ENCODE measurements around the gene IVL. TPM values are rescaled to one million over a fixed set of nuclear protein-coding genes. Genes with fewer than 3 reads are reported as not detected.

The IVL gene
- total and polyA plus RNA-seq, 3 experiments from 2014 or later = not detected

- H3K4me1 ChIP-seq (ENCODE audit: insufficient read depth, low read length) = no peaks in the 10 kb centered on the region
- no peaks in the 10 kb centered on the region for H3K9me3 ChIP-seq (ENCODE audit: low read length)
- no peaks in the 10 kb centered on the region for H3K36me3 ChIP-seq (ENCODE audit: insufficient read depth, low read length)
- peaks cover 5 to 29% of the 10 kb centered on the region in 2 donors for H3K27me3 Mint-ChIP-seq
- CTCF ChIA-PET = no interaction called here
- H3K27me3 ChIP-seq (ENCODE audit: insufficient read depth, low read length, poor library complexity, severe bottlenecking) = no peaks in the 10 kb centered on the region
- no peaks in the 10 kb centered on the region for H3K4me1 Mint-ChIP-seq
- no peak overlapping the region for H3K4me3 ChIP-seq (ENCODE audit: low read length)
- no peak overlapping the region for H3K27ac ChIP-seq (ENCODE audit: low read depth, low read length)
- POLR2A ChIA-PET = no interaction called here
- H3K27ac Mint-ChIP-seq = no peak overlapping the region
- no peaks in the 10 kb centered on the region for H3K9me3 Mint-ChIP-seq
- DNase-seq = no peak
- H3K36me3 Mint-ChIP-seq = no peaks in the 10 kb centered on the region
- H3K4me3 Mint-ChIP-seq = no peak overlapping the region
Observed at GRCh38 chr1:152870831-152871730, 37.3 kb upstream of the IVL start.

GRCh38 chr1:152871731-152872126 is 36.6 kb upstream of the IVL start:
- POLR2A ChIA-PET = no interaction called here
- Mint-ChIP-seq H3K27ac (peak overlapping the region in 1 of 8 donors; percentile 14), H3K9me3 (no peaks in the 10 kb centered on the region), H3K36me3 (no peaks in the 10 kb centered on the region), H3K27me3 (peaks cover 5 to 29% of the 10 kb centered on the region in 2 donors), H3K4me3 (no peak overlapping the region), H3K4me1 (no peaks in the 10 kb centered on the region)
- Histone ChIP-seq H3K4me3 (ENCODE audit: low read length) (no peak overlapping the region), H3K27ac (ENCODE audit: low read depth, low read length) (no peak overlapping the region), H3K27me3 (ENCODE audit: insufficient read depth, low read length, poor library complexity, severe bottlenecking) (no peaks in the 10 kb centered on the region), H3K36me3 (ENCODE audit: insufficient read depth, low read length) (no peaks in the 10 kb centered on the region), H3K9me3 (ENCODE audit: low read length) (no peaks in the 10 kb centered on the region), H3K4me1 (ENCODE audit: insufficient read depth, low read length) (no peaks in the 10 kb centered on the region)
- DNase-seq = no peak
- CTCF ChIA-PET = no interaction called here

DNA sequence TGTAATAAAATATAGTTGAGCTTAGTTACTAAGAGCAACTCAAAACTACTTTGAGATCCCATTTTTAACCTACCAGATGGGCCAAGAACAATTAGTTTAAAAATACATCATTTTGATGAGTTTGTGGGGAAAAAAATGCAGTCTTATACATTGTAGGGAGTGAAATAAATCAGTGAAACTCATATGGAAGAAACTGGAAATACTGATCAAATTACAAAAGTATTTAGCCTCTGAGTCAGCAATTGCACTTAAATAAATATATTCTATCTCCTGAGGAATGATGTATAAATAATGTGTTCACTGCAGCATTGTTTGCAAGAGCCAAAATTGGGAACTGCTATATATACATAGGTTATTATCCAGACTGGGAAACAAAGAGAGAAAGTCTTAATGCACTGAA is 34.9 kb upstream of the IVL start:
- no peaks in the 10 kb centered on the region for H3K9me3 Mint-ChIP-seq

DNA sequence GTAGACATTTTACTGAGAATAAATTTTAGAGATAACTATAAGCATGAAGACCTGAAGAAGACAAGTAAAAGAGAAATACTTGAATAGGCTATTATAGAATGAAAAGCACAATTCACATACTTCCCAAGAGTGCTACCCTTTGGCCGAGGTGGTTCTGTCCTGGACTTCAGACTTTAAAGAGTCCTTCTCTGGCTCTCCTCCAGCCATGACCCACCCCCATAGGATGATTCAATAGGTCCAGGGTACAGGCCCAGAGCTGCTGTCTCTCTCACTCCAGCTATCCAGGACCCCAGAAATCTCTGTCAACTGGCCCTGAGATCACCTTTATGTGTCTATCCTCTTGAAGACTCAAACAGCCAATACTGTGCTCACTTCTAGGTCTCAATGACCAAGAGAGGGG is 31.5 kb upstream of the IVL start:
- peaks cover 13 to 44% of the 10 kb centered on the region in 2 donors for H3K27me3 Mint-ChIP-seq
- Histone ChIP-seq H3K36me3 (ENCODE audit: insufficient read depth, low read length) (no peaks in the 10 kb centered on the region), H3K27me3 (ENCODE audit: insufficient read depth, low read length, poor library complexity, severe bottlenecking) (no peaks in the 10 kb centered on the region), H3K9me3 (ENCODE audit: low read length) (no peaks in the 10 kb centered on the region), H3K4me3 (ENCODE audit: low read length) (no peak overlapping the region), H3K27ac (ENCODE audit: low read depth, low read length) (no peak overlapping the region), H3K4me1 (ENCODE audit: insufficient read depth, low read length) (no peaks in the 10 kb centered on the region)
- no peak overlapping the region for H3K27ac Mint-ChIP-seq
- POLR2A ChIA-PET = no interaction called here
- H3K36me3 Mint-ChIP-seq = no peaks in the 10 kb centered on the region
- CTCF ChIA-PET = no interaction called here
- H3K4me1 Mint-ChIP-seq = peaks cover 0 to 2% (median 0%) of the 10 kb centered on the region in 3 donors
- no peak for DNase-seq
- no peak overlapping the region for H3K4me3 Mint-ChIP-seq
- H3K9me3 Mint-ChIP-seq = no peaks in the 10 kb centered on the region

More for the DNA sequence above, 34.9 kb upstream of the IVL start:
- Mint-ChIP-seq H3K27ac (no peak overlapping the region), H3K4me3 (no peak overlapping the region), H3K4me1 (no peaks in the 10 kb centered on the region), H3K36me3 (no peaks in the 10 kb centered on the region), H3K27me3 (peaks cover 10 to 43% of the 10 kb centered on the region in 2 donors)
- Histone ChIP-seq H3K27ac (ENCODE audit: low read depth, low read length) (no peak overlapping the region), H3K36me3 (ENCODE audit: insufficient read depth, low read length) (no peaks in the 10 kb centered on the region), H3K27me3 (ENCODE audit: insufficient read depth, low read length, poor library complexity, severe bottlenecking) (no peaks in the 10 kb centered on the region), H3K9me3 (ENCODE audit: low read length) (no peaks in the 10 kb centered on the region), H3K4me3 (ENCODE audit: low read length) (no peak overlapping the region), H3K4me1 (ENCODE audit: insufficient read depth, low read length) (no peaks in the 10 kb centered on the region)
- no peak for DNase-seq
- ChIA-PET CTCF (no interaction called here), POLR2A (no interaction called here)

- no peak within 1 kb of the TSS for H3K27ac ChIP-seq (ENCODE audit: low read depth, low read length)
- H3K4me3 ChIP-seq (ENCODE audit: low read length) = no peak within 1 kb of the TSS
- Mint-ChIP-seq H3K9me3 (peaks cover 0 to 1% (median 0%) of the 10 kb centered on the region in 5 donors), H3K27ac (no peak within 1 kb of the TSS), H3K27me3 (peaks cover 16 to 35% of the 10 kb centered on the region in 2 donors), H3K4me3 (no peak within 1 kb of the TSS), H3K4me1 (peaks cover 0 to 2% (median 0%) of the 10 kb centered on the region in 3 donors), H3K36me3 (no peaks in the 10 kb centered on the region)
- CTCF ChIA-PET = no interaction called here
- no peaks in the 10 kb centered on the region for H3K4me1 ChIP-seq (ENCODE audit: insufficient read depth, low read length)
- H3K36me3 ChIP-seq (ENCODE audit: insufficient read depth, low read length) = no peaks in the 10 kb centered on the region
- POLR2A ChIA-PET = no interaction called here
- DNase-seq = no peak
- H3K9me3 ChIP-seq (ENCODE audit: low read length) = no peaks in the 10 kb centered on the region
- no peaks in the 10 kb centered on the region for H3K27me3 ChIP-seq (ENCODE audit: insufficient read depth, low read length, poor library complexity, severe bottlenecking)
Observed at GRCh38 chr1:152878042-152878441, 30.3 kb upstream of the IVL start, which contains the start of gene SMCP. SMCP (plus strand) TSS chr1:152878322; CDS start chr1:152884423, 6,101 bp downstream.

DNA sequence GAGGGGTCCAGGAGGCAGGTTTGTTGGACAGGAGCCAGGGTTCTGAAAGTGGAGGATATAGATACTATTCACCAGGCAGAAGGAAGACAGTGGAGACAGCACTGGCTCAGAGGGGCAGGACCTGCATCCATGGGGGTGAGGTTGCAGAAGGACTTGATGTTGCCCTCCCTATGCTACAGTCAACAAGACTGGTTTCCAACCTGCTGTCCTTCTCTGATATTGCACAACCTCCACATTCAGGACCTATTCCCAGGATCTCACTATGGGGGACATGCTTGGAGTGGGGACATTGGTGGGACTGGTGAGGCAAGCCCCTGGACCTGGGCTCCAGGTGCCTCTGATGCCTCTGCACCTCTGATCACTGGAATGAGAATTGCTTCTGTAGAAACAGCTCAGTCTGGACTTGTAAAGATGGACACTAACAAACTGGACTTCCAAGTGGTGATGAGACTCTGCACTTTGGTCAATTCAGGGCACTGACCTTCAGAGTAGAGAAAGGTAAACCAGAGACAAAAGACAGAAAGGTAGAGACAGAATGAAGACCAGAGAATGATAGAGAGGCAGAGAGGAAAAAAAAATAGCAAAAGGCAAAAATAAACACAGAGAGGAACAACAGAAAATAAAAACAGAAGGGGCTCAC is 28.7 kb upstream of the IVL start:
- Mint-ChIP-seq H3K36me3 (no peaks in the 10 kb centered on the region), H3K4me3 (no peak overlapping the region), H3K4me1 (peaks cover 0 to 2% (median 0%) of the 10 kb centered on the region in 3 donors), H3K27me3 (peaks cover 18 to 31% of the 10 kb centered on the region in 2 donors), H3K27ac (peak overlapping the region in 1 of 8 donors; percentile 92), H3K9me3 (peaks cover 0 to 1% (median 0%) of the 10 kb centered on the region in 5 donors)
- Histone ChIP-seq H3K27ac (ENCODE audit: low read depth, low read length) (no peak overlapping the region), H3K4me3 (ENCODE audit: low read length) (no peak overlapping the region), H3K9me3 (ENCODE audit: low read length) (no peaks in the 10 kb centered on the region), H3K4me1 (ENCODE audit: insufficient read depth, low read length) (no peaks in the 10 kb centered on the region), H3K36me3 (ENCODE audit: insufficient read depth, low read length) (no peaks in the 10 kb centered on the region), H3K27me3 (ENCODE audit: insufficient read depth, low read length, poor library complexity, severe bottlenecking) (no peaks in the 10 kb centered on the region)
- POLR2A ChIA-PET = no interaction called here
- CTCF ChIA-PET = no interaction called here
- DNase-seq = no peak

DNA sequence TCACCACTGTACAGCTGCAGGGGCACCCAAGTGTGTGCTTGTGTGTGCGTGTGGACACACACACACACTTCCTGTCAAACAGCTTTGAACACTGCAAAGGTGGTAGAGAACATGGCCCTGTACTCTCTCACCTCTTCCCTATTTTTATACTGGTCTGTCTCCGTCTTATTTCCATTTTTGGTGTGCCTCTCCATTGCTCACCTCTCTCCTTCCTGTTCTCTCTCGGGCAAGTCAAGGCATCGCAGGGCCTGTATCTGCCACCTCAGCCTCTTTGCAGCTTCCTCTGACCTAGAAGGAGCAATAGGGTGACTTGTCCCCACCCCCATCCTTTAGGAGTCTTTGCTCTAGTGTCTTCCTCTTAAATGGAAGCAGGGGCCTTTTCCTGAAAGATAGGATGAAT is 28.0 kb upstream of the IVL start:
- H3K9me3 Mint-ChIP-seq = peaks cover 0 to 1% (median 0%) of the 10 kb centered on the region in 5 donors
- Histone ChIP-seq H3K9me3 (ENCODE audit: low read length) (no peaks in the 10 kb centered on the region), H3K4me3 (ENCODE audit: low read length) (no peak overlapping the region), H3K27ac (ENCODE audit: low read depth, low read length) (no peak overlapping the region), H3K36me3 (ENCODE audit: insufficient read depth, low read length) (no peaks in the 10 kb centered on the region), H3K27me3 (ENCODE audit: insufficient read depth, low read length, poor library complexity, severe bottlenecking) (no peaks in the 10 kb centered on the region), H3K4me1 (ENCODE audit: insufficient read depth, low read length) (no peaks in the 10 kb centered on the region)
- DNase-seq = no peak
- ChIA-PET POLR2A (no interaction called here), CTCF (no interaction called here)
- H3K27ac Mint-ChIP-seq = peak overlapping the region in 2 of 8 donors; percentile 24 to 88
- H3K27me3 Mint-ChIP-seq = peaks cover 18 to 26% of the 10 kb centered on the region in 2 donors
- no peaks in the 10 kb centered on the region for H3K36me3 Mint-ChIP-seq
- no peak overlapping the region for H3K4me3 Mint-ChIP-seq
- H3K4me1 Mint-ChIP-seq = peaks cover 0 to 2% (median 0%) of the 10 kb centered on the region in 3 donors

DNA sequence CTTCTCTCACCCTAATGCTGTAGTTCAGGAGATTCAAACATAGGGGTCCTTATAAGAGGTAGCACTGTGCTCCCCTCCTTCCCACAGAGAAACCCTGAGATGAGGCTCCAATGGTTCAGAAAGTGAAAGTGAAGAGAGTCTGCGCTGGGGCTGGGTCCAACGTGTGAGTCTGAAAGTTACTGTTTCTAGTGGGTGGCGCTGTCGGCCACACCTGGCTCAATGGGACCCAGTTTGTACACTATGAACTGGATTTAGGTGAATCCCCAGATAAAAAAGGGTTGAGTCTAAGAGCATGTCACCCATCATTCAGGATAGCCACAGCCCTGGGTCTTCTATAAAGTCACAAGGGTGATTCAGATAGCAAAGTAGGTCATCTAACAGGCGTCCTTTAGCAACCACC is 27.4 kb upstream of the IVL start:
- CTCF ChIA-PET = no interaction called here
- no peak overlapping the region for H3K27ac ChIP-seq (ENCODE audit: low read depth, low read length)
- H3K9me3 ChIP-seq (ENCODE audit: low read length) = no peaks in the 10 kb centered on the region
- H3K36me3 Mint-ChIP-seq = no peaks in the 10 kb centered on the region
- peak overlapping the region in 1 of 7 donors; percentile 17 for H3K4me3 Mint-ChIP-seq
- H3K4me3 ChIP-seq (ENCODE audit: low read length) = no peak overlapping the region
- no peaks in the 10 kb centered on the region for H3K4me1 ChIP-seq (ENCODE audit: insufficient read depth, low read length)
- peaks cover 0 to 1% (median 0%) of the 10 kb centered on the region in 5 donors for H3K9me3 Mint-ChIP-seq
- DNase-seq = no peak
- peak overlapping the region in 1 of 8 donors; percentile 43 for H3K27ac Mint-ChIP-seq
- no peaks in the 10 kb centered on the region for H3K36me3 ChIP-seq (ENCODE audit: insufficient read depth, low read length)
- H3K4me1 Mint-ChIP-seq = peaks cover 0 to 2% (median 0%) of the 10 kb centered on the region in 3 donors
- POLR2A ChIA-PET = no interaction called here
- H3K27me3 ChIP-seq (ENCODE audit: insufficient read depth, low read length, poor library complexity, severe bottlenecking) = no peaks in the 10 kb centered on the region
- H3K27me3 Mint-ChIP-seq = peaks cover 18 to 21% of the 10 kb centered on the region in 2 donors
